ENCODE measurements around the gene AGXT. TPM values are rescaled to one million over a fixed set of nuclear protein-coding genes. Genes with fewer than 3 reads are reported as not detected.

AGXT gene
- total RNA-seq, 1 experiment from 2014 or later: 0.34 TPM

DNA sequence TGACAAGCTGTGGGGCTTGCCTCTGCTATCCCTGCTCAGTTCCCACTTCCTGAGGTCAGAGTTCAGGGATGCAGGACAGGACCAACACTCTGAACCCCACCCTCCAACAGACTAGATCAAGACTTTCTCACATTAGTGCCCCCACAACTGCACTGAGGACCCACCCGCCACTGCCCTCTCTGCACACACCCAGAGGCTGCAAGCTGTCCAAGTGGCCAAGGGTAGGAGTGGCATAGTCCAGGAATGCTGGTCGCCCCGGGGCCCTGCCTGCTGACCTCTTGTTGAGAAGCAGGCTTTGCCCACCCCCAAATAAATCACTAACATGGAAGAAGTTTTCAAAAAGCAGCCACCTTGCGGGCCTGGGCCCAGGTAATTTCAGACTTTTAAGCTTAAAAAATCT is 43.1 kb upstream of the AGXT start (continued):
- TF ChIP-seq ZNF274 (IDR thresholded peaks at IDR 0.05; ENCODE audit: low read depth, low read length) (no peak), SRF (IDR thresholded peaks at IDR 0.05; ENCODE audit: low read depth) (no peak)
- TF ChIP-seq, protein P1, sequence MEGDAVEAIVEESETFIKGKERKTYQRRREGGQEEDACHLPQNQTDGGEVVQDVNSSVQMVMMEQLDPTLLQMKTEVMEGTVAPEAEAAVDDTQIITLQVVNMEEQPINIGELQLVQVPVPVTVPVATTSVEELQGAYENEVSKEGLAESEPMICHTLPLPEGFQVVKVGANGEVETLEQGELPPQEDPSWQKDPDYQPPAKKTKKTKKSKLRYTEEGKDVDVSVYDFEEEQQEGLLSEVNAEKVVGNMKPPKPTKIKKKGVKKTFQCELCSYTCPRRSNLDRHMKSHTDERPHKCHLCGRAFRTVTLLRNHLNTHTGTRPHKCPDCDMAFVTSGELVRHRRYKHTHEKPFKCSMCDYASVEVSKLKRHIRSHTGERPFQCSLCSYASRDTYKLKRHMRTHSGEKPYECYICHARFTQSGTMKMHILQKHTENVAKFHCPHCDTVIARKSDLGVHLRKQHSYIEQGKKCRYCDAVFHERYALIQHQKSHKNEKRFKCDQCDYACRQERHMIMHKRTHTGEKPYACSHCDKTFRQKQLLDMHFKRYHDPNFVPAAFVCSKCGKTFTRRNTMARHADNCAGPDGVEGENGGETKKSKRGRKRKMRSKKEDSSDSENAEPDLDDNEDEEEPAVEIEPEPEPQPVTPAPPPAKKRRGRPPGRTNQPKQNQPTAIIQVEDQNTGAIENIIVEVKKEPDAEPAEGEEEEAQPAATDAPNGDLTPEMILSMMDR (IDR thresholded peaks at IDR 0.05 in 2 of 3, conservative IDR thresholded peaks at IDR 0.05 in 1 of 3; ENCODE audit: borderline replicate concordance in 1 of 3, insufficient read depth in 1 of 3, low read depth in 2 of 3, low read length in 2 of 3): no peak
- TF ChIP-seq, protein P2, sequence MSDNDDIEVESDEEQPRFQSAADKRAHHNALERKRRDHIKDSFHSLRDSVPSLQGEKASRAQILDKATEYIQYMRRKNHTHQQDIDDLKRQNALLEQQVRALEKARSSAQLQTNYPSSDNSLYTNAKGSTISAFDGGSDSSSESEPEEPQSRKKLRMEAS (IDR thresholded peaks at IDR 0.05): no peak

DNA sequence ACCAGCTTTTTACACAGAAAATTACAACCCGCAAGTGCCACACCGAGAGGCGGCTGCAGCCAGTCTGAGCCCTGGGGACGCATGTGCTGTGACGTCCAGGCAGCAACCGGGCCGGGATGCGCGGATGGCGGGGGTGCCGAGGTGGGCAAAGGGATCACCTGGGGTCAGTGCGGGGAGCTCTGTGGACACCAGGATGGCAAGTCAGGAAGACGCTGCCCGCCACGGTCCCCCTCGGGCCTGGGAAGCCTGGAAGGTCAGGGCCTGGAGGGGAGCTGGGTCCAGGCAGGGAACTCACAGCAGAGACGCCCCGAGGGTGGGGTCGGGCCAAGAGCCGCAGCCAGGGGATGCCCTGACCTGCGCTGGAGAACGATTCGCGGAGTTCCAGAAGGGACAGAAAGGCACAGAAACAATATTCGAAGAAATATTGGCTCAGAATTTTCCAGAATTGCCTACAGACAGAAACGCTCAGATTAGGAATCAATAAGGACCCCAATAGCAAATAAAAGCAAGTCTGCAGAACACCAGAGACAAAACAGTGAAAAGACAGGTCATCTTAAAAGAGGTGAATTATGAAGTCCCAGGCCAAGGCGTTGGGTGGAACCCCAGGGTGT is 36.9 kb upstream of the AGXT start:
- BruUV-seq (replicated peaks): no TSS peak
- Histone ChIP-seq H3K4me2 (ENCODE audit: low read length) (peak overlapping the region; percentile 77), H3K9me3 (ENCODE audit: control insufficient read depth in 1 of 2, insufficient read depth in 1 of 2, low read depth in 1 of 2, low read length in 2 of 2) (no peaks in the 10 kb centered on the region), H3K27ac (ENCODE audit: low read depth, low read length) (no peak overlapping the region), H3K9me2 (ENCODE audit: insufficient read depth) (no peaks in the 10 kb centered on the region), H4K20me1 (ENCODE audit: insufficient read depth) (no peaks in the 10 kb centered on the region), H3K36me3 (ENCODE audit: control insufficient read depth in 1 of 2, insufficient read depth in 2 of 2, low read length in 2 of 2) (no peaks in the 10 kb centered on the region), H3K79me2 (ENCODE audit: insufficient read depth, low read length) (no peaks in the 10 kb centered on the region), H3K4me1 (ENCODE audit: control insufficient read depth in 1 of 2, insufficient read depth in 2 of 2, low read length in 2 of 2) (peaks cover 4 to 6% of the 10 kb centered on the region in 2 experiments; a peak in 3 of 4 replicates), H3K9ac (ENCODE audit: low read length) (peak overlapping the region; percentile 26; the same call in 1 of the 2 replicates), H3K4me3 (replicated peaks in 1 of 2; ENCODE audit: low read depth in 1 of 2, low read length in 2 of 2) (peak overlapping the region; percentile 29 to 48), H3K27me3 (ENCODE audit: insufficient read depth, low read length) (peaks cover 7% of the 10 kb centered on the region; the same call in 1 of the 2 replicates), H2AFZ (ENCODE audit: low read depth, low read length, poor library complexity, severe bottlenecking) (peak overlapping the region; percentile 95)
- CTCF ChIA-PET: interaction anchor here (1.1 kb wide), 1 partner anchor 9 kb away, joined by 4 read pairs; no protein-coding TSS in a partner anchor
- RAD21 ChIA-PET (ENCODE audit: low non-redundant PET in 1 of 2, low total read pairs in 2 of 2, uncharacterized antibody in 2 of 2, unreplicated experiment in 2 of 2): no interaction called here
- DNase-seq (ENCODE audit: low read depth, low spot score) (no peak), ATAC-seq (no peak)
- POLR2A ChIA-PET: no interaction called here
- intact Hi-C loops (cut with micrococcal nuclease): loop anchor here (10.0 kb wide), 1 partner anchor 167 kb away; no protein-coding TSS in a partner anchor
- TF ChIP-seq CEBPB (IDR thresholded peaks at IDR 0.05; ENCODE audit: low read depth) (no peak), RAD21 (IDR thresholded peaks at IDR 0.05; ENCODE audit: low read depth) (no peak), SRF (IDR thresholded peaks at IDR 0.05; ENCODE audit: low read depth) (no peak), SP1 (IDR thresholded peaks at IDR 0.05; ENCODE audit: low read depth) (no peak), EZH2 (IDR thresholded peaks at IDR 0.05) (no peak), EZH2phosphoT487 (IDR thresholded peaks at IDR 0.05; ENCODE audit: borderline replicate concordance) (no peak), ZFX (IDR thresholded peaks at IDR 0.05) (no peak), FOSL1 (IDR thresholded peaks at IDR 0.05; ENCODE audit: low read depth) (no peak), TCF7L2 (IDR thresholded peaks at IDR 0.05; ENCODE audit: borderline replicate concordance, extremely low read depth, insufficient read depth, insufficient read length) (no peak), YY1 (IDR thresholded peaks at IDR 0.05; ENCODE audit: extremely low read depth, insufficient replicate concordance, low read depth, low read length) (no peak), SIN3A (IDR thresholded peaks at IDR 0.05; ENCODE audit: low read depth) (no peak), JUND (IDR thresholded peaks at IDR 0.05) (no peak), POLR2AphosphoS5 (IDR thresholded peaks at IDR 0.05; ENCODE audit: low read depth, low read length) (no peak), CBX3 (IDR thresholded peaks at IDR 0.05; ENCODE audit: low read depth) (no peak)
- TF ChIP-seq, protein P3, sequence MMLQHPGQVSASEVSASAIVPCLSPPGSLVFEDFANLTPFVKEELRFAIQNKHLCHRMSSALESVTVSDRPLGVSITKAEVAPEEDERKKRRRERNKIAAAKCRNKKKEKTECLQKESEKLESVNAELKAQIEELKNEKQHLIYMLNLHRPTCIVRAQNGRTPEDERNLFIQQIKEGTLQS (IDR thresholded peaks at IDR 0.05): no peak
- TF ChIP-seq, protein P1 (IDR thresholded peaks at IDR 0.05 in 2 of 3, conservative IDR thresholded peaks at IDR 0.05 in 1 of 3; ENCODE audit: borderline replicate concordance in 1 of 3, insufficient read depth in 1 of 3, low read depth in 2 of 3, low read length in 2 of 3): no peak
